CD4-positive, alpha-beta T cell treated with Interleukin-6 at 100 ng/mL for 8 hours (primary cell): Measurements from ENCODE around the gene CAGE1.

ENCODE experiments used
- DNase-seq: peaks from one replicate; pipeline ENCODE4 v3.0.0-alpha.2; 2020; ENCODE audit warnings: mixed read lengths, low spot score

Gene CAGE1

GRCh38 chr6:7309050-7309449 is 80.5 kb downstream of the CAGE1 start:
- DNase-seq = no peak

- no peak for DNase-seq
Measured at GRCh38 chr6:7307533-7307932, 82.0 kb downstream of the CAGE1 start.

- DNase-seq = no peak
Measured at GRCh38 chr6:7304821-7305220, 84.7 kb downstream of the CAGE1 start.

GRCh38 chr6:7301702-7302101 is 87.8 kb downstream of the CAGE1 start:
- no peak for DNase-seq

GRCh38 chr6:7300926-7301325 is 88.6 kb downstream of the CAGE1 start:
- DNase-seq = no peak

- no peak for DNase-seq
Measured at GRCh38 chr6:7298113-7298512, 91.4 kb downstream of the CAGE1 start.

GRCh38 chr6:7296602-7297001 is 92.9 kb downstream of the CAGE1 start:
- no peak for DNase-seq

- no peak for DNase-seq
Measured at GRCh38 chr6:7295916-7296315, 93.6 kb downstream of the CAGE1 start.

- DNase-seq = no peak
Measured at GRCh38 chr6:7292596-7293255, 96.8 kb downstream of the CAGE1 start.

GRCh38 chr6:7290079-7290478 is 99.5 kb downstream of the CAGE1 start:
- no peak for DNase-seq

GRCh38 chr6:7285416-7285815 is 104.1 kb downstream of the CAGE1 start:
- DNase-seq = no peak

GRCh38 chr6:7283676-7284075 is 105.9 kb downstream of the CAGE1 start:
- no peak for DNase-seq

- DNase-seq = no peak
Measured at GRCh38 chr6:7282097-7282906, 107.2 kb downstream of the CAGE1 start.
